ENCODE measurements around the gene MILR1.

GRCh38 chr17:64508683-64509082 is 59.8 kb downstream of the MILR1 start:
- TF ChIP-seq RAD21 (conservative IDR thresholded peaks at IDR 0.05 in 1 of 2, IDR thresholded peaks at IDR 0.05 in 1 of 2) (no peak), EHMT2 (IDR thresholded peaks at IDR 0.05; ENCODE audit: low read depth) (no peak), CTCF (IDR thresholded peaks at IDR 0.05) (no peak), MYC (IDR thresholded peaks at IDR 0.05; ENCODE audit: borderline replicate concordance, low read length) (no peak), CBX8 (IDR thresholded peaks at IDR 0.05) (no peak), RNF2 (IDR thresholded peaks at IDR 0.05; ENCODE audit: borderline replicate concordance, low read depth) (no peak), POLR2A (IDR thresholded peaks at IDR 0.05; ENCODE audit: low read length) (no peak), SREBF2 (IDR thresholded peaks at IDR 0.05) (no peak), CHD2 (IDR thresholded peaks at IDR 0.05; ENCODE audit: low read length, partially characterized antibody) (no peak), EP300 (IDR thresholded peaks at IDR 0.05) (no peak), ZFP36 (IDR thresholded peaks at IDR 0.05; ENCODE audit: borderline replicate concordance, partially characterized antibody) (no peak)

All from A549 (cell line).